ENCODE results near the gene STAG1.
"Not testable (repeated sequence)": the region's sequence is repeated elsewhere in the genome, so short reads cannot be mapped to it uniquely, and the experiment has no call there.

Gene STAG1

GRCh38 chr3:136752172-136752421 lies at the start of gene STAG1:
Gene STAG1 (minus strand): TSS chr3:136752378. CDS start chr3:136630898, 121,480 bp downstream.
- no peak for DNase-seq (ENCODE audit: low read depth in 2 of 2)

GRCh38 chr3:136801146-136801545 lies 49.0 kb upstream of the STAG1 start:
- not testable (repeated sequence) for DNase-seq (ENCODE audit: low read depth in 2 of 2)

- DNase-seq (ENCODE audit: low read depth in 2 of 2) = no peak
Observed at GRCh38 chr3:136792556-136793330, 40.6 kb upstream of the STAG1 start.

- no peak for DNase-seq (ENCODE audit: low read depth in 2 of 2)
Observed at GRCh38 chr3:136790786-136791185, 38.6 kb upstream of the STAG1 start.

- no peak for DNase-seq (ENCODE audit: low read depth in 2 of 2)
Observed at GRCh38 chr3:136789976-136790375, 37.8 kb upstream of the STAG1 start.

GRCh38 chr3:136788154-136788553 lies 36.0 kb upstream of the STAG1 start:
- DNase-seq (ENCODE audit: low read depth in 2 of 2) = no peak

GRCh38 chr3:136787349-136787748 lies 35.2 kb upstream of the STAG1 start:
- DNase-seq (ENCODE audit: low read depth in 2 of 2) = no peak

- DNase-seq (ENCODE audit: low read depth in 2 of 2) = no peak
Observed at GRCh38 chr3:136783708-136784191, 31.6 kb upstream of the STAG1 start.

- no peak for DNase-seq (ENCODE audit: low read depth in 2 of 2)
Observed at GRCh38 chr3:136780741-136781140, 28.6 kb upstream of the STAG1 start.

GRCh38 chr3:136778865-136779264 lies 26.7 kb upstream of the STAG1 start:
- DNase-seq (ENCODE audit: low read depth in 2 of 2) = no peak

- DNase-seq (ENCODE audit: low read depth in 2 of 2) = no peak
Observed at GRCh38 chr3:136772709-136773108, 20.5 kb upstream of the STAG1 start.

- not testable (repeated sequence) for DNase-seq (ENCODE audit: low read depth in 2 of 2)
Observed at GRCh38 chr3:136758160-136759102, 6.3 kb upstream of the STAG1 start.

- no peak for DNase-seq (ENCODE audit: low read depth in 2 of 2)
Observed at GRCh38 chr3:136755192-136755591, 3.0 kb upstream of the STAG1 start.

GRCh38 chr3:136753326-136753939 lies 1.3 kb upstream of the STAG1 start:
- DNase-seq (ENCODE audit: low read depth in 2 of 2) = no peak

- peak; percentile 97 for DNase-seq (ENCODE audit: low read depth in 2 of 2)
Observed at GRCh38 chr3:136752422-136753325, 496 bp upstream of the STAG1 start.

- DNase-seq (ENCODE audit: low read depth in 2 of 2) = peak; percentile 36 to 49
Observed at GRCh38 chr3:136751316-136752171, 634 bp downstream of the STAG1 start.

GRCh38 chr3:136750897-136751315 lies 1.3 kb downstream of the STAG1 start:
- DNase-seq (ENCODE audit: low read depth in 2 of 2) = no peak

GRCh38 chr3:136750209-136750896 lies 1.8 kb downstream of the STAG1 start:
- DNase-seq (ENCODE audit: low read depth in 2 of 2) = no peak

GRCh38 chr3:136749602-136750001 lies 2.6 kb downstream of the STAG1 start:
- DNase-seq (ENCODE audit: low read depth in 2 of 2) = not testable (repeated sequence)

GRCh38 chr3:136749091-136749490 lies 3.1 kb downstream of the STAG1 start:
- no peak for DNase-seq (ENCODE audit: low read depth in 2 of 2)
